Measurements from ENCODE around the gene TOMM22.

DNA sequence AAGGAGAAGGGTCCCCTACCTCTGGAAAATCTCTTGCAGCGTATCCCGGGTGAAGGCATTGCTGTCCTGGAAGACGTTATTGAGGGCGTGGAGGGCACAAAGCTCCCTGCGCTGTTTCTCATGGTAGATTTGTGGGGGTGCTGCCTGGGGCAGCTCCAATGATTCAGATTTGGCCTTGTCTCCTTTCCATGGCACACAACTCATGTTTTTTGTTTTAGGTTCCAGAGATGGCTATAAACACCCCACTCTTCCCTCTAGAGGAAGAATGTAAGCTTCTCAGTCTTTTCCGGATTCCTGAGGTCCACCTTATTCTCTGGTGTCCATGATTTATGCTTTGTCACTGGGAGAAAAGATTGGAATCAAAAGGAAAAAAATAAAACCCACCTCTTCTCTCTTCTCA, 18.0 kb downstream of the TOMM22 start:
- TF ChIP-seq, protein P1, sequence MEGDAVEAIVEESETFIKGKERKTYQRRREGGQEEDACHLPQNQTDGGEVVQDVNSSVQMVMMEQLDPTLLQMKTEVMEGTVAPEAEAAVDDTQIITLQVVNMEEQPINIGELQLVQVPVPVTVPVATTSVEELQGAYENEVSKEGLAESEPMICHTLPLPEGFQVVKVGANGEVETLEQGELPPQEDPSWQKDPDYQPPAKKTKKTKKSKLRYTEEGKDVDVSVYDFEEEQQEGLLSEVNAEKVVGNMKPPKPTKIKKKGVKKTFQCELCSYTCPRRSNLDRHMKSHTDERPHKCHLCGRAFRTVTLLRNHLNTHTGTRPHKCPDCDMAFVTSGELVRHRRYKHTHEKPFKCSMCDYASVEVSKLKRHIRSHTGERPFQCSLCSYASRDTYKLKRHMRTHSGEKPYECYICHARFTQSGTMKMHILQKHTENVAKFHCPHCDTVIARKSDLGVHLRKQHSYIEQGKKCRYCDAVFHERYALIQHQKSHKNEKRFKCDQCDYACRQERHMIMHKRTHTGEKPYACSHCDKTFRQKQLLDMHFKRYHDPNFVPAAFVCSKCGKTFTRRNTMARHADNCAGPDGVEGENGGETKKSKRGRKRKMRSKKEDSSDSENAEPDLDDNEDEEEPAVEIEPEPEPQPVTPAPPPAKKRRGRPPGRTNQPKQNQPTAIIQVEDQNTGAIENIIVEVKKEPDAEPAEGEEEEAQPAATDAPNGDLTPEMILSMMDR (conservative IDR thresholded peaks at IDR 0.05; ENCODE audit: low read length), result no peak
- no peak for TF ChIP-seq EZH2phosphoT487 (IDR thresholded peaks at IDR 0.05; ENCODE audit: borderline replicate concordance)

Data from Loucy (cell line).